WTC11 (cell line): ENCODE results near the gene HOXD10. TPM values are rescaled to one million over a fixed set of nuclear protein-coding genes. Genes with fewer than 3 reads are reported as not detected.

Source experiments
- ATAC-seq: fragments of 200-7000 bp; cut with Tn5 transposase; 2 replicates; pipeline ENCODE4 v1.10.0; 2021; ENCODE audit warnings: mild to moderate bottlenecking, moderate library complexity
- CTCF ChIA-PET: fragments of 300-600 bp; sonication (Branson Sonifier 250); formaldehyde crosslinking; loops from one replicate; lab custom pipeline; 2021; ENCODE audit warnings: antibody characterized with exemption; lab: Charles Lee
- POLR2A ChIA-PET: fragments of 350-600 bp; sonication (Branson Sonifier 250); formaldehyde crosslinking; loops from one replicate; lab custom pipeline; 2021; ENCODE audit warnings: antibody characterized with exemption; lab: Charles Lee
- DNase-seq: peaks from one replicate; pipeline ENCODE4 v3.0.0; 2021; ENCODE audit warnings: low spot score
- H3K27ac Mint-ChIP-seq: 2 replicates; pipeline ENCODE4 v1.8.0; 2021; ENCODE audit warnings: mixed read lengths
- H3K27me3 Mint-ChIP-seq: 2 replicates; pipeline ENCODE4 v1.8.0; 2021; ENCODE audit warnings: low read depth, mild to moderate bottlenecking, moderate library complexity, mixed read lengths
- H3K36me3 Mint-ChIP-seq: 2 replicates; pipeline ENCODE4 v1.8.0; 2021; ENCODE audit warnings: mixed read lengths
- H3K4me1 Mint-ChIP-seq: 2 replicates; pipeline ENCODE4 v1.8.0; 2022; ENCODE audit warnings: mixed read lengths
- H3K4me3 Mint-ChIP-seq: 2 replicates; pipeline ENCODE4 v1.8.0; 2021; ENCODE audit warnings: mild to moderate bottlenecking, moderate library complexity, mixed read lengths
- H3K9me3 Mint-ChIP-seq: 2 replicates; pipeline ENCODE4 v1.8.0; 2021; ENCODE audit warnings: mixed read lengths
- CREB1 ChIP-seq: sonication (generic); formaldehyde crosslinking; IDR thresholded peaks from 2 replicates; pipeline ENCODE4 v1.8.0; 2023; ENCODE audit warnings: mild to moderate bottlenecking, missing genetic modification reagents
- CREM ChIP-seq: sonication (generic); formaldehyde crosslinking; IDR thresholded peaks from 2 replicates; pipeline ENCODE4 v1.8.1; 2022; ENCODE audit warnings: mild to moderate bottlenecking, missing genetic modification reagents, moderate library complexity
- HMGA2 ChIP-seq: fragments of 250-450 bp; sonication (Bioruptor Pico); IDR thresholded peaks from 2 replicates; pipeline ENCODE4 v1.4.0; 2021; ENCODE audit warnings: mild to moderate bottlenecking, moderate library complexity
- NFATC4 ChIP-seq: fragments of 250-450 bp; sonication (Bioruptor Pico); IDR thresholded peaks from 2 replicates; pipeline ENCODE4 v1.9.0; 2021; ENCODE audit warnings: mild to moderate bottlenecking
- NFE2L1 ChIP-seq: sonication (generic); formaldehyde crosslinking; IDR thresholded peaks from 2 replicates; pipeline ENCODE4 v1.8.1; 2023; ENCODE audit warnings: missing genetic modification reagents
- OVOL2 ChIP-seq: fragments of 250-450 bp; sonication (Bioruptor Pico); IDR thresholded peaks from 2 replicates; pipeline ENCODE4 v1.9.0; 2021; ENCODE audit warnings: mild to moderate bottlenecking, borderline replicate concordance
- RORB ChIP-seq: fragments of 250-450 bp; sonication (Bioruptor Pico); IDR thresholded peaks from 2 replicates; pipeline ENCODE4 v1.9.0; 2021; ENCODE audit warnings: mild to moderate bottlenecking
- SMAD4 ChIP-seq: sonication (generic); formaldehyde crosslinking; IDR thresholded peaks from 2 replicates; pipeline ENCODE4 v1.8.0; 2022; ENCODE audit warnings: mild to moderate bottlenecking, missing genetic modification reagents
- TEAD4 ChIP-seq: sonication (generic); formaldehyde crosslinking; IDR thresholded peaks from 2 replicates; pipeline ENCODE4 v1.8.0; 2022; ENCODE audit warnings: mild to moderate bottlenecking, missing genetic modification reagents
- ZBTB21 ChIP-seq: sonication (generic); formaldehyde crosslinking; IDR thresholded peaks from 2 replicates; pipeline ENCODE4 v1.8.1; 2023; ENCODE audit warnings: mild to moderate bottlenecking, missing genetic modification reagents, borderline replicate concordance
- ZNF232 ChIP-seq: sonication (generic); formaldehyde crosslinking; IDR thresholded peaks from 2 replicates; pipeline ENCODE4 v1.8.0; 2022; ENCODE audit warnings: mild to moderate bottlenecking, missing genetic modification reagents
- ZNF317 ChIP-seq: sonication (generic); formaldehyde crosslinking; IDR thresholded peaks from 2 replicates; pipeline ENCODE4 v1.8.1; 2023; ENCODE audit warnings: low read depth, mild to moderate bottlenecking, moderate library complexity, missing genetic modification reagents, borderline replicate concordance
- ZNF416 ChIP-seq: fragments of 250-450 bp; sonication (Bioruptor Pico); IDR thresholded peaks from 2 replicates; pipeline ENCODE4 v1.9.0; 2021; ENCODE audit warnings: mild to moderate bottlenecking, inconsistent platforms
- total RNA-seq: library from RNA; stranded (reverse); gene quantifications from 3 replicates; pipeline ENCODE4 v1.2.3, GENCODE V29; 2021
- TF ChIP-seq, protein P1 (sequence below): fragments of 250-450 bp; sonication (Bioruptor Pico); IDR thresholded peaks from 2 replicates; pipeline ENCODE4 v1.9.0; 2021; ENCODE audit warnings: mild to moderate bottlenecking, borderline replicate concordance
- TF ChIP-seq, protein P2 (sequence below): sonication (generic); formaldehyde crosslinking; IDR thresholded peaks from 2 replicates; pipeline ENCODE4 v1.8.0; 2022; ENCODE audit warnings: mild to moderate bottlenecking, missing genetic modification reagents
- TF ChIP-seq, protein P3 (sequence below): sonication (generic); formaldehyde crosslinking; IDR thresholded peaks from 2 replicates; pipeline ENCODE4 v1.8.0; 2022; ENCODE audit warnings: missing genetic modification reagents
- TF ChIP-seq, protein P4 (sequence below): sonication (generic); formaldehyde crosslinking; IDR thresholded peaks from 2 replicates; pipeline ENCODE4 v1.8.1; 2022; ENCODE audit warnings: missing genetic modification reagents, borderline replicate concordance
- TF ChIP-seq, protein P5 (sequence below): sonication (generic); formaldehyde crosslinking; IDR thresholded peaks from 2 replicates; pipeline ENCODE4 v1.8.0; 2022; ENCODE audit warnings: mild to moderate bottlenecking, missing genetic modification reagents

The HOXD10 gene
- total RNA-seq, 1 experiment from 2014 or later: not detected

DNA sequence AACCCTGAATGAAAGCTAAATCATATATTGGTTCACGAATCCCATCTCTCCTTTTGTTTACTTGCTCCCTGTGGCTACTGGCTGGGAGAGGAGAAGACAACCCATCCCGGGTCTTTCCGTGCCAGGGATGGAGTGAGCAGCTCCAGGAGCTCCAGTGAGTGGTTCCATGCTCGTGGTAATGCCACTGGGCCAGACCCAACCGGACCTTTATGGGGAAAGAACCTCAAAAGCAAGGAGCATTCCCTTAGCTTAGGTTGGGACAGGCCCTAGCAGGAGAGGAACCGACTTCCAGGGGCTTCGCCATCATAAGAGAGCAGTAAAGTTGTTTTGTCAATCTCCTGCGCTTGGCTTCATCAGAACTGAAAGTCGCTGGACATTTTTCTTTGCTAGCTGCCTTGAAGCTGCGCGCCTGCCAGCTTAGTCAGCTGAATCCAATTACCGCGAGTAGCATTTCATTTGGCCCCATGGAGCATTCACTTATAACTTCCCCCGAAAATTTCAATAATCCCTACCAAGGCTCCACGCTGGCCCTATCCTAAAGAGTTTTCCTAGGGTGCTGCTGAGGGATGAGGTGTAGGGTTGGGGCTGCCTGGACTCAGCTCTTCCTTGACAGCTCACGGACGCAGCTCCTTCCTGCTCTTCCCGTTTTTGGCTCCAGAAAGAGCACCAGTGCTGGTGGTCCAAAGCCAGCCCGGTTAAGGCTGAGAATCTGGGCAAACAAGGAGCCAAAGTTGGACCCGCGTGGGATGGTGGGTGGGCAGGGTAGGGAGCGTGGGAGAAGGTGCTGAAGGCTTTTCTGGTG lies 45.4 kb downstream of the HOXD10 start:
- DNase-seq (no peak), ATAC-seq (no peak)
- CTCF ChIA-PET: interaction anchor here (0.7 to 2.1 kb wide), 6 partner anchors 9 to 293 kb away, joined by 3 to 11 read pairs (median 4); no protein-coding TSS in a partner anchor
- no peak overlapping the region for H3K27ac Mint-ChIP-seq
- H3K36me3 Mint-ChIP-seq: peaks cover 2% of the 10 kb centered on the region; the same call in 1 of the 2 replicates
- H3K27me3 Mint-ChIP-seq: peaks cover 100% of the 10 kb centered on the region
- POLR2A ChIA-PET: interaction anchor here (0.9 to 1.2 kb wide), 2 partner anchors 12 to 13 kb away, joined by 3 to 5 read pairs; no protein-coding TSS in a partner anchor
- no peaks in the 10 kb centered on the region for H3K9me3 Mint-ChIP-seq
- TF ChIP-seq, protein P1, sequence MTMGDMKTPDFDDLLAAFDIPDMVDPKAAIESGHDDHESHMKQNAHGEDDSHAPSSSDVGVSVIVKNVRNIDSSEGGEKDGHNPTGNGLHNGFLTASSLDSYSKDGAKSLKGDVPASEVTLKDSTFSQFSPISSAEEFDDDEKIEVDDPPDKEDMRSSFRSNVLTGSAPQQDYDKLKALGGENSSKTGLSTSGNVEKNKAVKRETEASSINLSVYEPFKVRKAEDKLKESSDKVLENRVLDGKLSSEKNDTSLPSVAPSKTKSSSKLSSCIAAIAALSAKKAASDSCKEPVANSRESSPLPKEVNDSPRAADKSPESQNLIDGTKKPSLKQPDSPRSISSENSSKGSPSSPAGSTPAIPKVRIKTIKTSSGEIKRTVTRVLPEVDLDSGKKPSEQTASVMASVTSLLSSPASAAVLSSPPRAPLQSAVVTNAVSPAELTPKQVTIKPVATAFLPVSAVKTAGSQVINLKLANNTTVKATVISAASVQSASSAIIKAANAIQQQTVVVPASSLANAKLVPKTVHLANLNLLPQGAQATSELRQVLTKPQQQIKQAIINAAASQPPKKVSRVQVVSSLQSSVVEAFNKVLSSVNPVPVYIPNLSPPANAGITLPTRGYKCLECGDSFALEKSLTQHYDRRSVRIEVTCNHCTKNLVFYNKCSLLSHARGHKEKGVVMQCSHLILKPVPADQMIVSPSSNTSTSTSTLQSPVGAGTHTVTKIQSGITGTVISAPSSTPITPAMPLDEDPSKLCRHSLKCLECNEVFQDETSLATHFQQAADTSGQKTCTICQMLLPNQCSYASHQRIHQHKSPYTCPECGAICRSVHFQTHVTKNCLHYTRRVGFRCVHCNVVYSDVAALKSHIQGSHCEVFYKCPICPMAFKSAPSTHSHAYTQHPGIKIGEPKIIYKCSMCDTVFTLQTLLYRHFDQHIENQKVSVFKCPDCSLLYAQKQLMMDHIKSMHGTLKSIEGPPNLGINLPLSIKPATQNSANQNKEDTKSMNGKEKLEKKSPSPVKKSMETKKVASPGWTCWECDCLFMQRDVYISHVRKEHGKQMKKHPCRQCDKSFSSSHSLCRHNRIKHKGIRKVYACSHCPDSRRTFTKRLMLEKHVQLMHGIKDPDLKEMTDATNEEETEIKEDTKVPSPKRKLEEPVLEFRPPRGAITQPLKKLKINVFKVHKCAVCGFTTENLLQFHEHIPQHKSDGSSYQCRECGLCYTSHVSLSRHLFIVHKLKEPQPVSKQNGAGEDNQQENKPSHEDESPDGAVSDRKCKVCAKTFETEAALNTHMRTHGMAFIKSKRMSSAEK (CRISPR knock-in tag): no peak
- TF ChIP-seq OVOL2 (CRISPR knock-in tag): no peak
- no peak for TF ChIP-seq ZNF232 (CRISPR knock-in tag)
- H3K4me3 Mint-ChIP-seq: no peak overlapping the region
- H3K4me1 Mint-ChIP-seq: peaks cover 35% of the 10 kb centered on the region

DNA sequence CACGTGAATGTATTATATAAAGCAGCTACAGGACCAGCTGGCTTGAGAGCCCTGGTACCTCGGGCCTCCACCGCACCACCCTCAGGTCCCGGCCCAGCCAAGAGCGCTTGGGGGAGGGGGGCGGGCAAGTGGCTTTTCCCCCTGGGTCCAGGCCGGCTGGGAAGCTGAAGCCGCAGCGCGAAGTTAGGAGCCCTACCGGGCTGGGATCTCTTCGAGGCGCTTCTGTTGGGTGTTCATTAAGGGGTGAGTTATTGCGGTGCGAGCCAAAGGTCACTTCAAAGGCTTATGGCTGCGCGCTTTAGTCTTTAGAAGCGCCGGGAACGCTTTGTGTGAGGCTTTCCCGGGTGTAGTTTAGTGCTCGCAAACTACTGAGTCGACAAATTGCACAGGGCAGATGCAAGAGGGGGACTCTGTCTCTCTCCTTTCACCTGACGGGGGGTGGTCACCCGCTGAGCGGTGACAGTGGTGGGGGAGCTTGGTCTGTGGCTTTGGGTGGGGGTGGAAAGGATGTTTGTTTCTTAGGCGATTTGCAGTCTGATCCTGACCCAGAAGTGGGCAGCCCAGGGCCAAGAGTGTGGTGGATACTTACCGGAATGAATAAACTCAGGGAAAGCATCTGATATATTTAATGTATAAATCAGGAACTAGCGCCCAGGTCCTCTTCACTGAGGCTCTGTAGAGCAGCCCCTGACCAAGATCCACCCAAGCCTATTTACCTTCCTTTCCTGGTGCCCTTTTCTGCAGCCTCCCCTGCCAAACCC lies 46.5 kb downstream of the HOXD10 start:
- H3K27ac Mint-ChIP-seq: no peak overlapping the region
- ATAC-seq (no peak), DNase-seq (no peak)
- peaks cover 30% of the 10 kb centered on the region for H3K4me1 Mint-ChIP-seq
- ChIA-PET POLR2A (interaction anchor here (0.6 to 1.2 kb wide), 3 partner anchors 12 to 591 kb away, joined by 3 to 5 read pairs (median 3); no protein-coding TSS in a partner anchor), CTCF (interaction anchor here (0.7 to 2.1 kb wide), 6 partner anchors 8 to 292 kb away, joined by 3 to 11 read pairs (median 4); no protein-coding TSS in a partner anchor)
- peaks cover 100% of the 10 kb centered on the region for H3K27me3 Mint-ChIP-seq
- no peaks in the 10 kb centered on the region for H3K9me3 Mint-ChIP-seq
- no peaks in the 10 kb centered on the region for H3K36me3 Mint-ChIP-seq
- no peak overlapping the region; the same call in 1 of the 2 replicates for H3K4me3 Mint-ChIP-seq
- TF ChIP-seq, protein P2, sequence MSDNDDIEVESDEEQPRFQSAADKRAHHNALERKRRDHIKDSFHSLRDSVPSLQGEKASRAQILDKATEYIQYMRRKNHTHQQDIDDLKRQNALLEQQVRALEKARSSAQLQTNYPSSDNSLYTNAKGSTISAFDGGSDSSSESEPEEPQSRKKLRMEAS (CRISPR knock-in tag): no peak
- no peak for TF ChIP-seq RORB (CRISPR knock-in tag)
- TF ChIP-seq NFATC4: no peak
- TF ChIP-seq ZBTB21 (CRISPR knock-in tag): no peak
- TF ChIP-seq NFE2L1: no peak
- TF ChIP-seq, protein P3, sequence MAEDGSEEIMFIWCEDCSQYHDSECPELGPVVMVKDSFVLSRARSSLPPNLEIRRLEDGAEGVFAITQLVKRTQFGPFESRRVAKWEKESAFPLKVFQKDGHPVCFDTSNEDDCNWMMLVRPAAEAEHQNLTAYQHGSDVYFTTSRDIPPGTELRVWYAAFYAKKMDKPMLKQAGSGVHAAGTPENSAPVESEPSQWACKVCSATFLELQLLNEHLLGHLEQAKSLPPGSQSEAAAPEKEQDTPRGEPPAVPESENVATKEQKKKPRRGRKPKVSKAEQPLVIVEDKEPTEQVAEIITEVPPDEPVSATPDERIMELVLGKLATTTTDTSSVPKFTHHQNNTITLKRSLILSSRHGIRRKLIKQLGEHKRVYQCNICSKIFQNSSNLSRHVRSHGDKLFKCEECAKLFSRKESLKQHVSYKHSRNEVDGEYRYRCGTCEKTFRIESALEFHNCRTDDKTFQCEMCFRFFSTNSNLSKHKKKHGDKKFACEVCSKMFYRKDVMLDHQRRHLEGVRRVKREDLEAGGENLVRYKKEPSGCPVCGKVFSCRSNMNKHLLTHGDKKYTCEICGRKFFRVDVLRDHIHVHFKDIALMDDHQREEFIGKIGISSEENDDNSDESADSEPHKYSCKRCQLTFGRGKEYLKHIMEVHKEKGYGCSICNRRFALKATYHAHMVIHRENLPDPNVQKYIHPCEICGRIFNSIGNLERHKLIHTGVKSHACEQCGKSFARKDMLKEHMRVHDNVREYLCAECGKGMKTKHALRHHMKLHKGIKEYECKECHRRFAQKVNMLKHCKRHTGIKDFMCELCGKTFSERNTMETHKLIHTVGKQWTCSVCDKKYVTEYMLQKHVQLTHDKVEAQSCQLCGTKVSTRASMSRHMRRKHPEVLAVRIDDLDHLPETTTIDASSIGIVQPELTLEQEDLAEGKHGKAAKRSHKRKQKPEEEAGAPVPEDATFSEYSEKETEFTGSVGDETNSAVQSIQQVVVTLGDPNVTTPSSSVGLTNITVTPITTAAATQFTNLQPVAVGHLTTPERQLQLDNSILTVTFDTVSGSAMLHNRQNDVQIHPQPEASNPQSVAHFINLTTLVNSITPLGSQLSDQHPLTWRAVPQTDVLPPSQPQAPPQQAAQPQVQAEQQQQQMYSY (CRISPR knock-in tag): no peak
- no peak for TF ChIP-seq ZNF317
- no peak for TF ChIP-seq TEAD4 (CRISPR knock-in tag)
- TF ChIP-seq CREB1 (CRISPR knock-in tag): no peak
- no peak for TF ChIP-seq CREM (CRISPR knock-in tag)
- TF ChIP-seq, protein P4, sequence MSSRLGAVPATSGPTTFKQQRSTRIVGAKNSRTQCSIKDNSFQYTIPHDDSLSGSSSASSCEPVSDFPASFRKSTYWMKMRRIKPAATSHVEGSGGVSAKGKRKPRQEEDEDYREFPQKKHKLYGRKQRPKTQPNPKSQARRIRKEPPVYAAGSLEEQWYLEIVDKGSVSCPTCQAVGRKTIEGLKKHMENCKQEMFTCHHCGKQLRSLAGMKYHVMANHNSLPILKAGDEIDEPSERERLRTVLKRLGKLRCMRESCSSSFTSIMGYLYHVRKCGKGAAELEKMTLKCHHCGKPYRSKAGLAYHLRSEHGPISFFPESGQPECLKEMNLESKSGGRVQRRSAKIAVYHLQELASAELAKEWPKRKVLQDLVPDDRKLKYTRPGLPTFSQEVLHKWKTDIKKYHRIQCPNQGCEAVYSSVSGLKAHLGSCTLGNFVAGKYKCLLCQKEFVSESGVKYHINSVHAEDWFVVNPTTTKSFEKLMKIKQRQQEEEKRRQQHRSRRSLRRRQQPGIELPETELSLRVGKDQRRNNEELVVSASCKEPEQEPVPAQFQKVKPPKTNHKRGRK (CRISPR knock-in tag): no peak
- no peak for TF ChIP-seq SMAD4 (CRISPR knock-in tag)
- TF ChIP-seq, protein P5, sequence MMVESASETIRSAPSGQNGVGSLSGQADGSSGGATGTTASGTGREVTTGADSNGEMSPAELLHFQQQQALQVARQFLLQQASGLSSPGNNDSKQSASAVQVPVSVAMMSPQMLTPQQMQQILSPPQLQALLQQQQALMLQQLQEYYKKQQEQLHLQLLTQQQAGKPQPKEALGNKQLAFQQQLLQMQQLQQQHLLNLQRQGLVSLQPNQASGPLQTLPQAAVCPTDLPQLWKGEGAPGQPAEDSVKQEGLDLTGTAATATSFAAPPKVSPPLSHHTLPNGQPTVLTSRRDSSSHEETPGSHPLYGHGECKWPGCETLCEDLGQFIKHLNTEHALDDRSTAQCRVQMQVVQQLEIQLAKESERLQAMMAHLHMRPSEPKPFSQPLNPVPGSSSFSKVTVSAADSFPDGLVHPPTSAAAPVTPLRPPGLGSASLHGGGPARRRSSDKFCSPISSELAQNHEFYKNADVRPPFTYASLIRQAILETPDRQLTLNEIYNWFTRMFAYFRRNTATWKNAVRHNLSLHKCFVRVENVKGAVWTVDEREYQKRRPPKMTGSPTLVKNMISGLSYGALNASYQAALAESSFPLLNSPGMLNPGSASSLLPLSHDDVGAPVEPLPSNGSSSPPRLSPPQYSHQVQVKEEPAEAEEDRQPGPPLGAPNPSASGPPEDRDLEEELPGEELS: no peak
- TF ChIP-seq HMGA2 (CRISPR knock-in tag): no peak
- TF ChIP-seq ZNF416 (CRISPR knock-in tag): no peak
